Fibroblast of mammary gland (primary cell): Measurements from ENCODE around the gene CFD.
"Not testable (repeated sequence)": the region's sequence is repeated elsewhere in the genome, so short reads cannot be mapped to it uniquely, and the experiment has no call there.

Experiments
- DNase-seq: peaks from one replicate; pipeline ENCODE4 v3.0.0-alpha.2; 2010; ENCODE audit warnings: low read depth
- H3K4me3 ChIP-seq: 2 replicates; pipeline ENCODE4 v1.5.1; 2011; ENCODE audit warnings: low read depth, mild to moderate bottlenecking, low read length, moderate library complexity; ENCODE audit not compliant: control insufficient read depth
- TF ChIP-seq, protein P1 (sequence below): conservative IDR thresholded peaks from 2 replicates; pipeline ENCODE4 v1.5.1; 2011; ENCODE audit warnings: low read depth, low read length, inconsistent platforms; ENCODE audit not compliant: control insufficient read depth, insufficient read depth

The CFD gene

DNA sequence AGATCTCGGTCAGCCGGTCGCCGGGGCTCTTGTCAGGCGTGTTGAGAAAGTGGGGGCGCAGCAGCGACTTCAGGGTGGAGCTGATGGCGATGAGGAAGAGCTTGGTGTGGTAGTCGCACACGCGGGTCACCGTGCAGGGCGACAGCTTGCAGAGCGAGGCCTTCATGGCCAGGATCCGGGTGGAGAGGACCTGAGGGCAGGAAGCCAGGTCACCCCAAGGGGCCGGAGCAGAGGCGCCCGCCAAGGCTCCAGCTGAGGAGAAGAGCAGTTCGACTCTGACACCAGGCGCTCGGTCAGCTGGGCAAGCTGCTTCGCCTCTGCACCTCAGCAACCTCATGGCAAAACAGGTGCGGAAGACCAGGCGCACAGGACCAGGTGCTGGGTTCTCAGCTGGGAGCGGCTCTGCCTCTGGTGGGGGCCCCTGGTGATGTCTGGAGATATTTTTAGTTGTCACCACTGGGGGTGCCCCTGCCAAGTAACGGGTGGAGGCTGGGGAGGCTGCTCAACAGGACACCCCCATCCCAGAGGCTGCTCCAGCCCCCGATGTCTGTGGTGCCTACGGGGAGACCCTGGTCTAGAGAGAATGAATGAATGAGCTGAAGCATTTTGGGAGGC lies 15.9 kb downstream of the CFD start:
- no peak for DNase-seq
- TF ChIP-seq, protein P1, sequence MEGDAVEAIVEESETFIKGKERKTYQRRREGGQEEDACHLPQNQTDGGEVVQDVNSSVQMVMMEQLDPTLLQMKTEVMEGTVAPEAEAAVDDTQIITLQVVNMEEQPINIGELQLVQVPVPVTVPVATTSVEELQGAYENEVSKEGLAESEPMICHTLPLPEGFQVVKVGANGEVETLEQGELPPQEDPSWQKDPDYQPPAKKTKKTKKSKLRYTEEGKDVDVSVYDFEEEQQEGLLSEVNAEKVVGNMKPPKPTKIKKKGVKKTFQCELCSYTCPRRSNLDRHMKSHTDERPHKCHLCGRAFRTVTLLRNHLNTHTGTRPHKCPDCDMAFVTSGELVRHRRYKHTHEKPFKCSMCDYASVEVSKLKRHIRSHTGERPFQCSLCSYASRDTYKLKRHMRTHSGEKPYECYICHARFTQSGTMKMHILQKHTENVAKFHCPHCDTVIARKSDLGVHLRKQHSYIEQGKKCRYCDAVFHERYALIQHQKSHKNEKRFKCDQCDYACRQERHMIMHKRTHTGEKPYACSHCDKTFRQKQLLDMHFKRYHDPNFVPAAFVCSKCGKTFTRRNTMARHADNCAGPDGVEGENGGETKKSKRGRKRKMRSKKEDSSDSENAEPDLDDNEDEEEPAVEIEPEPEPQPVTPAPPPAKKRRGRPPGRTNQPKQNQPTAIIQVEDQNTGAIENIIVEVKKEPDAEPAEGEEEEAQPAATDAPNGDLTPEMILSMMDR = no peak
- H3K4me3 ChIP-seq = no peak overlapping the region

- TF ChIP-seq, protein P1 = no peak
- DNase-seq = no peak
- H3K4me3 ChIP-seq = no peak overlapping the region
Measured at GRCh38 chr19:876089-876488, 16.6 kb downstream of the CFD start.

GRCh38 chr19:876780-877314 lies 17.4 kb downstream of the CFD start:
- DNase-seq = no peak
- TF ChIP-seq, protein P1 = no peak
- H3K4me3 ChIP-seq = no peak overlapping the region

GRCh38 chr19:877992-878660 lies 18.7 kb downstream of the CFD start:
- not testable (repeated sequence) for DNase-seq, H3K4me3 ChIP-seq

- not testable (repeated sequence) for H3K4me3 ChIP-seq, DNase-seq
Measured at GRCh38 chr19:878751-879561, 19.5 kb downstream of the CFD start.

DNA sequence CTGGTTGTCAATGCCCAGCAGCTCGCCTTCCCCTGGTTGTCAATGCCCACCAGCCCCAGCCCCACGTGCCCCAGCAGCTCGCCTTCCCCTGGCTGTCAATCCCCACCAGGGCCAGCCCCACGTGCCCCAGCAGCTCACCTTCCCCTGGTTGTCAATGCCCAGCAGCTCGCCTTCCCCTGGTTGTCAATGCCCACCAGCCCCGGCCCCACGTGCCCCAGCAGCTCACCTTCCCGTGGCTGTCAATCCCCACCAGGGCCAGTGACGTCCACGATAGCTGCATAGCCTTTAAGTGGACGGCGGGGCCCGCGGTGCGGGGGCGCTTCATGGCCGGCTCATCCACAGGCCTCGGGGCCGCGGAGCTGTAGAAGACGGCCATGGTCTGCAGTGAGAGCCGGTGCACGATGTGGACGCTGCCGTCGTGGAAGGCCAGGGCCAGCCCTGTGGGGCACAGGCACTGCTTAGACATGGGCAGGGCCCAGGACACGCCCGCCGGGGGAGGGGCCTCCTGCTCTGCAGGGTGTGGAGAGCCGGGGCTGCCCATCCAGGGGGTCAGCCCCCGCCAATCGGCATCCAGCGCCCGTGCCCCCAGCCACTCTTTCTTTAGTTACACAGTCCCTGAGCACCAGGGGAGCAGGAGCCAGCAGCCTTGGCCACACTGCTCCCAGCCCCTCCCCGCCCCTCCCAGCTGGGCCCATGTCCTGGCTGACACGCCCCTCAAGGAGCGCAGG lies 20.4 kb downstream of the CFD start:
- no peak overlapping the region for H3K4me3 ChIP-seq
- no peak for DNase-seq
- TF ChIP-seq, protein P1 = no peak

- no peak for DNase-seq
- TF ChIP-seq, protein P1 = no peak
- no peak overlapping the region for H3K4me3 ChIP-seq
Measured at GRCh38 chr19:881385-882071, 22.1 kb downstream of the CFD start.
